ENCODE measurements around the gene H2BK1. TPM values are rescaled to one million over a fixed set of nuclear protein-coding genes. Genes with fewer than 3 reads are reported as not detected.

Gene H2BK1
- total RNA-seq, 1 experiment from 2014 or later = 0.69 TPM

- no peak for TF ChIP-seq CBX3 (IDR thresholded peaks at IDR 0.05; ENCODE audit: low read depth)
- TF ChIP-seq CTCF (IDR thresholded peaks at IDR 0.05 in 2 of 3, conservative IDR thresholded peaks at IDR 0.05 in 1 of 3; ENCODE audit: borderline replicate concordance in 1 of 3, insufficient read depth in 1 of 3, low read depth in 2 of 3, low read length in 2 of 3) = no peak
- TF ChIP-seq EZH2 (IDR thresholded peaks at IDR 0.05) = no peak
- TF ChIP-seq ZNF274 (IDR thresholded peaks at IDR 0.05; ENCODE audit: low read depth, low read length) = no peak
- no peak for TF ChIP-seq TCF7L2 (IDR thresholded peaks at IDR 0.05; ENCODE audit: borderline replicate concordance, extremely low read depth, insufficient read depth, insufficient read length)
These were observed 36.0 kb upstream of the H2BK1 start (continued) for GRCh38 chr7:151246102-151246850.

- Histone ChIP-seq H3K4me1 (ENCODE audit: control insufficient read depth in 1 of 2, insufficient read depth in 2 of 2, low read length in 2 of 2) (peaks cover 31 to 57% of the 10 kb centered on the region in 2 experiments), H3K27me3 (ENCODE audit: insufficient read depth, low read length) (no peaks in the 10 kb centered on the region), H3K9me2 (ENCODE audit: insufficient read depth) (no peaks in the 10 kb centered on the region), H3K27ac (ENCODE audit: low read depth, low read length) (no peak overlapping the region), H3K4me3 (replicated peaks in 1 of 2; ENCODE audit: low read depth in 1 of 2, low read length in 2 of 2) (no peak overlapping the region), H2AFZ (ENCODE audit: low read depth, low read length, poor library complexity, severe bottlenecking) (no peak overlapping the region), H3K9ac (ENCODE audit: low read length) (no peak overlapping the region), H3K4me2 (ENCODE audit: low read length) (peak overlapping the region; percentile 45), H3K36me3 (ENCODE audit: control insufficient read depth in 1 of 2, insufficient read depth in 2 of 2, low read length in 2 of 2) (peaks cover 4 to 5% of the 10 kb centered on the region in 2 experiments; a peak in 1 of 4 replicates), H3K79me2 (ENCODE audit: insufficient read depth, low read length) (no peaks in the 10 kb centered on the region), H4K20me1 (ENCODE audit: insufficient read depth) (no peaks in the 10 kb centered on the region), H3K9me3 (ENCODE audit: control insufficient read depth in 1 of 2, insufficient read depth in 1 of 2, low read depth in 1 of 2, low read length in 2 of 2) (no peaks in the 10 kb centered on the region)
- no peak for DNase-seq (ENCODE audit: low read depth, low spot score)
- CTCF ChIA-PET = interaction anchor here (1.6 kb wide), 1 partner anchor 18 kb away, joined by 12 read pairs; the partner anchor contains the start of gene ABCF2
- peak in 1 of 3 experiments; percentile 45; a peak in 3 of 6 replicates for TF ChIP-seq CTCF (IDR thresholded peaks at IDR 0.05 in 2 of 3, conservative IDR thresholded peaks at IDR 0.05 in 1 of 3; ENCODE audit: borderline replicate concordance in 1 of 3, insufficient read depth in 1 of 3, low read depth in 2 of 3, low read length in 2 of 3)
- no peak for TF ChIP-seq REST (IDR thresholded peaks at IDR 0.05; ENCODE audit: low read depth)
- peak; percentile 46 for ATAC-seq
- BruUV-seq (replicated peaks) = no TSS peak
- RAD21 ChIA-PET (ENCODE audit: low non-redundant PET in 1 of 2, low total read pairs in 2 of 2, uncharacterized antibody in 2 of 2, unreplicated experiment in 2 of 2) = no interaction called here
- POLR2A ChIA-PET = no interaction called here
- intact Hi-C loops (cut with micrococcal nuclease) = loop anchor here (10.0 kb wide), 1 partner anchor 121 kb away; no protein-coding TSS in a partner anchor
These were observed 35.2 kb upstream of the H2BK1 start for GRCh38 chr7:151245360-151246101.

Measured in HCT116 (cell line).